Tongue (tissue), 2 donors: ENCODE results near the gene FSD2. TPM values are rescaled to one million over a fixed set of nuclear protein-coding genes. Genes with fewer than 3 reads are reported as not detected.
"Not testable (repeated sequence)": the region's sequence is repeated elsewhere in the genome, so short reads cannot be mapped to it uniquely, and the experiment has no call there.

Experiments used
- DNase-seq: peaks from one replicate; pipeline ENCODE4 v3.0.0-alpha.2; 2015
- total RNA-seq: library from RNA; depleted of rRNA; stranded (reverse); fragments of >200 nt; gene quantifications from one replicate; pipeline ENCODE4 v1.2.3, GENCODE V29; 2014

Gene FSD2
- total RNA-seq, 1 donor from 2014 or later, result 58.6 TPM

GRCh38 chr15:82731527-82731926 lies 74.3 kb downstream of the FSD2 start:
- DNase-seq, result no peak

- DNase-seq, result no peak
Measured at GRCh38 chr15:82730022-82730530, 75.8 kb downstream of the FSD2 start.

- DNase-seq, result no peak
Measured at GRCh38 chr15:82726816-82727215, 79.1 kb downstream of the FSD2 start.

- no peak for DNase-seq
Measured at GRCh38 chr15:82715003-82715402, 90.9 kb downstream of the FSD2 start.

- no peak for DNase-seq
Measured at GRCh38 chr15:82714016-82714415, 91.9 kb downstream of the FSD2 start.

- DNase-seq, result no peak
Measured at GRCh38 chr15:82712036-82712435, 93.8 kb downstream of the FSD2 start.

- no peak for DNase-seq
Measured at GRCh38 chr15:82710926-82711490, 94.9 kb downstream of the FSD2 start.

- DNase-seq, result no peak
Measured at GRCh38 chr15:82710208-82710555, 95.7 kb downstream of the FSD2 start.

GRCh38 chr15:82709421-82710207 lies 96.3 kb downstream of the FSD2 start, which contains the start of gene AP3B2:
Gene AP3B2 (minus strand): TSS chr15:82709875. CDS start chr15:82709706, 169 bp downstream.
- peak; percentile 81 for DNase-seq

- DNase-seq, result no peak
Measured at GRCh38 chr15:82709081-82709420, 96.8 kb downstream of the FSD2 start.

GRCh38 chr15:82705856-82706255 lies 100.0 kb downstream of the FSD2 start:
- DNase-seq, result not testable (repeated sequence)

Other genes with a start within 250 kb of the FSD2 start
- gene CPEB1, start 158.7 kb downstream of the FSD2 start, total RNA-seq, result 1.1 TPM
- gene AP3B2, start 96.2 kb downstream of the FSD2 start, total RNA-seq, result 1.3 TPM
- 14.8 TPM for gene WHAMM, start 3.6 kb upstream of the FSD2 start, total RNA-seq
- gene HOMER2, start 146.7 kb upstream of the FSD2 start, total RNA-seq, result 38.4 TPM
- gene RAMAC, start 180.1 kb upstream of the FSD2 start, total RNA-seq, result 31.9 TPM
- gene C15orf40, start 205.6 kb upstream of the FSD2 start, total RNA-seq, result 16.3 TPM